SKM-1 treated with dmso at 0.1 percent for 144 hours (cell line): Measurements from ENCODE around the gene SOX13.

Source experiments
- DNase-seq: peaks from one replicate; lab custom pipeline; 2025; ENCODE audit not compliant: unreplicated experiment; lab: John Stamatoyannopoulos, UW

Gene SOX13

GRCh38 chr1:204104331-204105130 lies 31.6 kb downstream of the SOX13 start:
- DNase-seq = no peak

GRCh38 chr1:204105131-204105515 lies 32.2 kb downstream of the SOX13 start:
- no peak for DNase-seq

- no peak for DNase-seq
These were observed 33.9 kb downstream of the SOX13 start for GRCh38 chr1:204106825-204107224.

- no peak for DNase-seq
These were observed 35.0 kb downstream of the SOX13 start for GRCh38 chr1:204107892-204108291.

- DNase-seq = no peak
These were observed 35.6 kb downstream of the SOX13 start for GRCh38 chr1:204108312-204109141.

- DNase-seq = no peak
These were observed 38.1 kb downstream of the SOX13 start for GRCh38 chr1:204110894-204111633.

- DNase-seq = no peak
These were observed 40.2 kb downstream of the SOX13 start for GRCh38 chr1:204112876-204113730.

GRCh38 chr1:204113896-204114295 lies 41.0 kb downstream of the SOX13 start:
- no peak for DNase-seq

GRCh38 chr1:204114606-204115005 lies 41.7 kb downstream of the SOX13 start:
- DNase-seq = peak; percentile 29

- no peak for DNase-seq
These were observed 42.2 kb downstream of the SOX13 start for GRCh38 chr1:204115116-204115515.

- no peak for DNase-seq
These were observed 43.6 kb downstream of the SOX13 start for GRCh38 chr1:204116539-204116938.

- no peak for DNase-seq
These were observed 49.1 kb downstream of the SOX13 start for GRCh38 chr1:204121840-204122555.

- DNase-seq = peak; percentile 28
These were observed 50.5 kb downstream of the SOX13 start for GRCh38 chr1:204123376-204123775.

GRCh38 chr1:204124639-204125038 lies 51.7 kb downstream of the SOX13 start:
- DNase-seq = no peak

- no peak for DNase-seq
These were observed 52.9 kb downstream of the SOX13 start for GRCh38 chr1:204125759-204126351.

- DNase-seq = no peak
These were observed 53.5 kb downstream of the SOX13 start for GRCh38 chr1:204126386-204126785.

- DNase-seq = no peak
These were observed 54.0 kb downstream of the SOX13 start for GRCh38 chr1:204126956-204127355.

GRCh38 chr1:204127597-204128242 lies 54.8 kb downstream of the SOX13 start:
- peak; percentile 64 for DNase-seq

GRCh38 chr1:204128464-204128963 lies 55.6 kb downstream of the SOX13 start:
- no peak for DNase-seq
